CD4-positive, alpha-beta T cell treated with Interleukin-4 for 4 hours (primary cell): ENCODE results near the gene LFNG.
A peak's percentile ranks its signal among the peaks of the same experiment; 100 is the strongest.

Experiments
- DNase-seq: peaks from one replicate; pipeline ENCODE4 v3.0.0-alpha.2; 2020

LFNG gene

GRCh38 chr7:2519119-2519930 lies at the start of gene LFNG:
Gene LFNG (plus strand): TSS chr7:2519774. CDS start chr7:2519862, 88 bp downstream.
- DNase-seq: peak; percentile 86

GRCh38 chr7:2470204-2471021 lies 49.2 kb upstream of the LFNG start:
- DNase-seq: no peak

- DNase-seq: no peak
Observed at GRCh38 chr7:2471022-2471329, 48.6 kb upstream of the LFNG start.

GRCh38 chr7:2471396-2471795 lies 48.2 kb upstream of the LFNG start:
- no peak for DNase-seq

GRCh38 chr7:2472739-2473138 lies 46.8 kb upstream of the LFNG start:
- DNase-seq: no peak

- DNase-seq: no peak
Observed at GRCh38 chr7:2473496-2474180, 45.9 kb upstream of the LFNG start.

- DNase-seq: no peak
Observed at GRCh38 chr7:2474224-2474623, 45.4 kb upstream of the LFNG start.

- no peak for DNase-seq
Observed at GRCh38 chr7:2474813-2475677, 44.5 kb upstream of the LFNG start.

- no peak for DNase-seq
Observed at GRCh38 chr7:2475678-2476015, 43.9 kb upstream of the LFNG start.

- no peak for DNase-seq
Observed at GRCh38 chr7:2476298-2476697, 43.3 kb upstream of the LFNG start, which contains the start of gene GRIFIN. Gene GRIFIN (minus strand): TSS chr7:2476398. CDS start chr7:2476383, 15 bp downstream.

- no peak for DNase-seq
Observed at GRCh38 chr7:2476776-2477446, 42.7 kb upstream of the LFNG start.

GRCh38 chr7:2477447-2478398 lies 41.9 kb upstream of the LFNG start:
- DNase-seq: peak; percentile 51

- DNase-seq: no peak
Observed at GRCh38 chr7:2478399-2478785, 41.2 kb upstream of the LFNG start.

- DNase-seq: no peak
Observed at GRCh38 chr7:2478800-2479199, 40.8 kb upstream of the LFNG start.

- DNase-seq: no peak
Observed at GRCh38 chr7:2479276-2480069, 40.1 kb upstream of the LFNG start.

GRCh38 chr7:2480070-2480408 lies 39.5 kb upstream of the LFNG start:
- DNase-seq: no peak

- no peak for DNase-seq
Observed at GRCh38 chr7:2481195-2481594, 38.4 kb upstream of the LFNG start.

- no peak for DNase-seq
Observed at GRCh38 chr7:2482725-2483451, 36.7 kb upstream of the LFNG start.

- DNase-seq: no peak
Observed at GRCh38 chr7:2483494-2483893, 36.1 kb upstream of the LFNG start.

- DNase-seq: no peak
Observed at GRCh38 chr7:2484868-2485267, 34.7 kb upstream of the LFNG start.
